Panc1 (cell line): Measurements from ENCODE around the gene ZNF804A. TPM values are rescaled to one million over a fixed set of nuclear protein-coding genes. Genes with fewer than 3 reads are reported as not detected.
"Not testable (repeated sequence)": the region's sequence is repeated elsewhere in the genome, so short reads cannot be mapped to it uniquely, and the experiment has no call there.

Experiments used
- ATAC-seq: fragments of 200-7000 bp; cut with Tn5 transposase; 2 replicates; pipeline ENCODE4 v1.9.1; 2020; ENCODE audit warnings: mild to moderate bottlenecking, moderate library complexity
- BruUV-seq: library from RNA; stranded (reverse); fragments of 400-500 nt; replicated peaks from 2 replicates; lab custom pipeline; 2021; lab: Mats Ljungman, UMichigan
- CTCF ChIA-PET: fragments of 300-600 bp; sonication (Branson Sonifier 250); formaldehyde crosslinking; loops from one replicate; lab custom pipeline; 2022; ENCODE audit warnings: antibody characterized with exemption; lab: Charles Lee
- POLR2A ChIA-PET: fragments of 300-600 bp; sonication (Branson Sonifier 250); formaldehyde crosslinking; loops from one replicate; lab custom pipeline; 2022; ENCODE audit warnings: antibody characterized with exemption; lab: Charles Lee
- DNase-seq: peaks from one replicate; pipeline ENCODE4 v3.0.0-alpha.2; 2010; ENCODE audit warnings: low read depth, low spot score
- H3K27ac ChIP-seq: 2 replicates; pipeline ENCODE4 v1.5.1; 2011; ENCODE audit warnings: mild to moderate bottlenecking, low read length, inconsistent platforms
- H3K27me3 ChIP-seq: fragments of 200-500 bp; sonication (Bioruptor generic); 2 replicates; pipeline ENCODE4 v1.6.0; 2014; ENCODE audit warnings: low read length, inconsistent platforms; ENCODE audit not compliant: control insufficient read depth, insufficient read depth
- H3K36me3 ChIP-seq: fragments of 200-500 bp; sonication (Bioruptor generic); 2 replicates; pipeline ENCODE4 v1.5.1; 2014; ENCODE audit warnings: inconsistent platforms, mild to moderate bottlenecking, low read length, moderate library complexity; ENCODE audit not compliant: control insufficient read depth, insufficient read depth
- H3K4me1 ChIP-seq: 2 replicates; pipeline ENCODE4 v1.5.1; 2011; ENCODE audit warnings: inconsistent platforms, mild to moderate bottlenecking, low read length, moderate library complexity; ENCODE audit not compliant: control insufficient read depth, insufficient read depth
- H3K4me3 ChIP-seq, 2 experiments: 2 replicates each; pipeline ENCODE4 v1.5.1; 2011 to 2012; ENCODE audit warnings: low read depth in 2 of 2, low read length in 2 of 2, mild to moderate bottlenecking in 2 of 2, inconsistent platforms in 1 of 2, moderate library complexity in 1 of 2
- H3K9me3 ChIP-seq: fragments of 200-500 bp; sonication (Bioruptor generic); 2 replicates; pipeline ENCODE4 v1.5.1; 2014; ENCODE audit warnings: low read depth, mild to moderate bottlenecking, inconsistent platforms, low read length, moderate library complexity; ENCODE audit not compliant: control insufficient read depth, insufficient read depth
- CTCF ChIP-seq: fragments of 450-650 bp; IDR thresholded peaks from 2 replicates; pipeline ENCODE4 v1.5.1; 2017; ENCODE audit warnings: mild to moderate bottlenecking
- POLR2AphosphoS5 ChIP-seq: IDR thresholded peaks from 2 replicates; pipeline ENCODE4 v1.6.1; 2012; ENCODE audit warnings: mild to moderate bottlenecking, low read depth, low read length, moderate library complexity
- REST ChIP-seq, 2 experiments: IDR thresholded peaks; 2 replicates each; pipeline ENCODE4 v1.6.1; 2011 to 2012; ENCODE audit warnings: low read depth in 2 of 2, control low read depth in 1 of 2, low read length in 1 of 2, mild to moderate bottlenecking in 1 of 2, moderate library complexity in 1 of 2; ENCODE audit not compliant: insufficient read depth in 1 of 2
- SIN3A ChIP-seq: IDR thresholded peaks from 2 replicates; pipeline ENCODE4 v1.6.1; 2012; ENCODE audit warnings: low read depth, mild to moderate bottlenecking, low read length, moderate library complexity, borderline replicate concordance; ENCODE audit not compliant: insufficient read depth
- TCF7L2 ChIP-seq: IDR thresholded peaks from 2 replicates; pipeline ENCODE4 v1.6.1; 2011; ENCODE audit warnings: mild to moderate bottlenecking, low read depth, low read length, inconsistent platforms
- in situ Hi-C: cut with HindIII; loops from 2 replicates; pipeline ENCODE4 v1.10.0; 2016; ENCODE audit warnings: low sequenced_read_pairs, low pct_unique_long_range_greater_than_20kb
- intact Hi-C: fragments of 100-400 bp; cut with micrococcal nuclease; formaldehyde crosslinking; loops from one replicate; pipeline ENCODE4 v1.10.0; 2022; ENCODE audit not compliant: unreplicated experiment
- total RNA-seq: library from RNA; stranded (reverse); gene quantifications from one replicate; pipeline ENCODE4 v1.2.1, GENCODE V29; 2021; ENCODE audit not compliant: unreplicated experiment

ZNF804A gene
- total RNA-seq, 1 experiment from 2014 or later, result 2.2 TPM

- ChIA-PET POLR2A (no interaction called here), CTCF (no interaction called here)
- no peak for TF ChIP-seq CTCF
- no peak for TF ChIP-seq REST (IDR thresholded peaks at IDR 0.05; ENCODE audit: insufficient read depth in 1 of 2, low read depth in 2 of 2, low read length in 1 of 2)
- TF ChIP-seq POLR2AphosphoS5, result no peak
- TF ChIP-seq SIN3A, result no peak
- no peak for TF ChIP-seq TCF7L2
- BruUV-seq, result no TSS peak
- ATAC-seq, result no peak
- Histone ChIP-seq H3K4me3 (no peak overlapping the region), H3K9me3 (no peaks in the 10 kb centered on the region; the same call in 1 of the 2 replicates), H3K27ac (no peak overlapping the region), H3K4me1 (no peaks in the 10 kb centered on the region), H3K27me3 (no peaks in the 10 kb centered on the region), H3K36me3 (no peaks in the 10 kb centered on the region; the same call in 1 of the 2 replicates)
- in situ Hi-C loops, result no loop called here
- intact Hi-C loops, result no loop called here
- no peak for DNase-seq
These were observed 281.3 kb downstream of the ZNF804A start for GRCh38 chr2:184879671-184880070.

GRCh38 chr2:184886585-184886984, 288.3 kb downstream of the ZNF804A start:
- DNase-seq, ATAC-seq, H3K27ac ChIP-seq, H3K27me3 ChIP-seq, BruUV-seq, H3K9me3 ChIP-seq, H3K4me1 ChIP-seq, H3K36me3 ChIP-seq, intact Hi-C loops, CTCF ChIA-PET, POLR2A ChIA-PET, in situ Hi-C loops, H3K4me3 ChIP-seq: not testable (repeated sequence)

GRCh38 chr2:184890311-184890710, 292.0 kb downstream of the ZNF804A start:
- intact Hi-C loops, result no loop called here
- H3K4me1 ChIP-seq, result no peaks in the 10 kb centered on the region
- no TSS peak for BruUV-seq
- no peaks in the 10 kb centered on the region for H3K36me3 ChIP-seq
- TF ChIP-seq SIN3A (no peak), REST (IDR thresholded peaks at IDR 0.05; ENCODE audit: insufficient read depth in 1 of 2, low read depth in 2 of 2, low read length in 1 of 2) (no peak), TCF7L2 (no peak), POLR2AphosphoS5 (no peak), CTCF (no peak)
- CTCF ChIA-PET, result no interaction called here
- H3K27me3 ChIP-seq, result no peaks in the 10 kb centered on the region
- in situ Hi-C loops, result no loop called here
- no peak overlapping the region for H3K4me3 ChIP-seq
- DNase-seq (no peak), ATAC-seq (no peak)
- H3K9me3 ChIP-seq, result no peaks in the 10 kb centered on the region
- no peak overlapping the region for H3K27ac ChIP-seq
- POLR2A ChIA-PET, result no interaction called here
